GDM1 (cell line): ENCODE results near the gene NUP50.

Experiments
- DNase-seq: peaks from one replicate; lab custom pipeline; 2025; lab: John Stamatoyannopoulos, UW

NUP50 gene

GRCh38 chr22:45208993-45209838 lies 45.5 kb downstream of the NUP50 start:
- no peak for DNase-seq

DNA sequence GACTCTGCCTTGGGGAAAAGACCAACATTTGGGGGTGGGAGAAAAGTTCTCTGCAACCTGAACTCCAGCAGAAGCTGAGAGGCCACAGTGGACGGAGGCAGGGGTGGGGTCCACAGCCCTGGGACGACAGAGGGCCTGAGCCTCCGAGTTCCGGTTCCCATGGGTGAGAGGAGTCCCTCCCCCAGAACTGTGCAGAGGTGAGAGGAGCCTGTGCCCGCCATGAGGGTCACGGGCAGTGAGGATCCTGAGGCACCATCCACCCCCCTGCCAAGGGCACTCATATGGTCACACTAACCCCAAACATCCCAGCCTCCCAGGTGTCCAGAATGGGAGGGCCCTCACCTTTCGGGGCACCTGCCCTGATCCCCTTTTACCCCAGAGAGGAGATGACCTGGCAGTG lies 46.4 kb downstream of the NUP50 start:
- DNase-seq: no peak

DNA sequence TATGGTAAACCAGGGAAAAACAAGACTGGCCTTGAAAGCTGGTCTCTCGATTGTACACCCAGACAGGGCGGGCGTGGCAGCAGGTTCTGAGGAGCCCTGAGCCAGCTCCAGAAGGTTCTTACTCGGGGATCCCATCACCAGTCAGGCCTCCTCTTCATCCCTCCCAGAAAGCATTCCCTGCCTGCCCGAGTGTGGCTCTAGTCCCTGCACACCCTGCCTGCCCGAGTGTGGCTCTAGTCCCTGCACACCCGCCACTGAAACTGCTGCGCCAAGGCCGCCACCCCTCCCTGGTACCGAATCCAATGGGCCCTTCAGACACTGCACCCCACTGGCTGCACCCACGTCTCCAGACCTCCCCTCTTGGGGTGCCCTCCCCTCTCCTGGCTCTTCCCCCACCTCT lies 46.9 kb downstream of the NUP50 start:
- no peak for DNase-seq

GRCh38 chr22:45210991-45211390 lies 47.3 kb downstream of the NUP50 start:
- no peak for DNase-seq

GRCh38 chr22:45211435-45211834 lies 47.7 kb downstream of the NUP50 start:
- no peak for DNase-seq

DNA sequence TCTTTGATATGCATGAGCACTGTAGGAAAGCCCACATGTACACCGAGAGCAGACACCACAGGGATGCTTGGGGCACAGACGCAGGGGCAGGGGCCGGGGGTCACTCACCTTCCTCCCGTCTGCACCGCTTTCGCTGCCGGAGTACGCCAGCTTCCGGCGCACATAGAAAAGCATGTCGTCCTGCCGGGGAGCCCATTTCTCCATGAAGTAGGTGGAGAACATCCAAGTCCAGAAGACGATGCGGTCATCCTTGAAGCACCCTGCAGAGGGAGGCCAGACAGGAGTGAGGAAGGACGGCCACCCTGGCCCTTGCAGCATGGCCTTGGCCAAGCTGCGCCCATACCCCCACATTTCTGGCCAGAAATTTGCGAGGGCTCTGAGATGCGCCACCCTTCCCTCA lies 48.1 kb downstream of the NUP50 start:
- no peak for DNase-seq

DNA sequence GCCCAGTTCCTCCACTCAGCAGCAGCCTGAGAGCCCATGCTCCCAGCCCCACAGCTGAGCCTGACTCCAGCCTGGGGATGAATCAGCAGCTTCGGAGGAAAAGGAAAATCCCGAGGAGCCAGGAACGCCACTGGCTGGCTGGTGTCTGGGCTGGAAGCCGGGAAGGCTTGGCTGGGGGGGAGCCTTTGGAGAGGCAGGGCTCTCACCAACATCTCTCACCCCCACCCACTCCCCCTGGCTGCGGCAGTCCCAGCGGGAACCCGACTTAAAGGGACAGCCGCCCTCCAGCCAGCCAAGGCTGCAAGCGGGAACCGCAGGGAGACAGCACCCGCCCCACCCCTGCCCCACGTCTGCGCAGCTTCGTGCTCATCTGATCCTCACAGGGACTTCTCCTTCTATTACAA lies 48.6 kb downstream of the NUP50 start:
- no peak for DNase-seq

DNA sequence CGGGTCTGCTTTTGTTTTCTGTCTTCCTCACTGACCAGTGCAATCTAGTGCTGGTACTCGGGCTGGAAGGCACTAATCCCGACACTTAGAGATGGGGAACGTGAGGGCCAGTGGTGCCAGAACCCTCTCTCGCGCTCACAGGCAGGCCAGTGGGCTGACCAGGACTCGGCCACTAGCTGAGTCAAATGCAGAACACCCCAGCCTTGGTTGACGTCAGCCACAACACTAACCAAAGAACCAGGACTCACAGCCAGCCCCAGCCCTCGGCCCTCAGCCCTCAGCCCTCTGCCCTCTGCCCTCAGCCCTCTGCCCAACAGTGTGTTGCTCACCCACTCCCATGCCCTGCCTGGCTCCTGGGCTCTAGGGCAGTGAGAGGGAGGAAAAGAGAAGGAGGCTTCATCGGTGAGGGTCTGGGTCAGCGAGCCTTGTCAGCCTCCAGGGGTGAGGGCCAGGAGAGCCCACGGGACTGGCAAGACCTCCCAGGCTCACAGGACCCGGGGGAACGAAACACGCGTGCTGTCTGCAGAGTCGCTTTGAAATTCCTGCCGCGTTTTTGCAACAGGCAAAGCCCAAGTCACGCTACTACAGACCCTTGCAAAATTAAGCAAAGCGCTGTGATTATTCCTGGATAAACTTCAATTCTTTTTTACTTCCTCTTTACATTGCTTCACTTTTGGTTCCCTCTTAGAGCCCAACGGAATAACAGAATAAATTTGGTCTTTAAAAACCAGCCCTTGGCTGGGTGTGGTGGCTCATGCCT lies 49.4 kb downstream of the NUP50 start:
- no peak for DNase-seq

GRCh38 chr22:45216133-45217003 lies 52.6 kb downstream of the NUP50 start:
- DNase-seq: no peak

- no peak for DNase-seq
Measured at GRCh38 chr22:45217345-45217744, 53.6 kb downstream of the NUP50 start.

DNA sequence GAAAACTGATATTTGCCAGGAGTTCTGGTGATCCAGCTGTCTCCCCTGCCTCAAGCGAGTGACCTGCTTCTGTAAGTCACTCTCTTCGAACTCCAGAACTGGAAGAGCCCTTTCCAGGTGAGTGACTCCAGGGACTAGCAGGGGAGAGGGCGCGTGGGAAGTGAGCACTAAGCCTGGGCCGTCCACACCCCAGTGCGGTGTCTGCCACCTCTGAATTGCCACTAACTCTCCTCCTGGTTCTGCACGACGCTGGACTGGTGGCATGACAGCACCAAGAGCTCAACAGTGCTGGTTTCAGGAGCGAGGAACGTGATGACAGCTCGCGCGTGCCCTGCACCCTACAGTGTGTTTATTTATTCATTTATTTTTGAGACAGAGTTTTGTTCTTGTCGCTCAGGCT lies 54.1 kb downstream of the NUP50 start:
- DNase-seq: no peak

- DNase-seq: no peak
Measured at GRCh38 chr22:45218976-45219375, 55.3 kb downstream of the NUP50 start.

- no peak for DNase-seq
Measured at GRCh38 chr22:45221201-45221600, 57.5 kb downstream of the NUP50 start.

- no peak for DNase-seq
Measured at GRCh38 chr22:45223304-45224117, 59.8 kb downstream of the NUP50 start.

GRCh38 chr22:45224331-45224730 lies 60.6 kb downstream of the NUP50 start:
- no peak for DNase-seq

- no peak for DNase-seq
Measured at GRCh38 chr22:45224988-45225731, 61.4 kb downstream of the NUP50 start.

DNA sequence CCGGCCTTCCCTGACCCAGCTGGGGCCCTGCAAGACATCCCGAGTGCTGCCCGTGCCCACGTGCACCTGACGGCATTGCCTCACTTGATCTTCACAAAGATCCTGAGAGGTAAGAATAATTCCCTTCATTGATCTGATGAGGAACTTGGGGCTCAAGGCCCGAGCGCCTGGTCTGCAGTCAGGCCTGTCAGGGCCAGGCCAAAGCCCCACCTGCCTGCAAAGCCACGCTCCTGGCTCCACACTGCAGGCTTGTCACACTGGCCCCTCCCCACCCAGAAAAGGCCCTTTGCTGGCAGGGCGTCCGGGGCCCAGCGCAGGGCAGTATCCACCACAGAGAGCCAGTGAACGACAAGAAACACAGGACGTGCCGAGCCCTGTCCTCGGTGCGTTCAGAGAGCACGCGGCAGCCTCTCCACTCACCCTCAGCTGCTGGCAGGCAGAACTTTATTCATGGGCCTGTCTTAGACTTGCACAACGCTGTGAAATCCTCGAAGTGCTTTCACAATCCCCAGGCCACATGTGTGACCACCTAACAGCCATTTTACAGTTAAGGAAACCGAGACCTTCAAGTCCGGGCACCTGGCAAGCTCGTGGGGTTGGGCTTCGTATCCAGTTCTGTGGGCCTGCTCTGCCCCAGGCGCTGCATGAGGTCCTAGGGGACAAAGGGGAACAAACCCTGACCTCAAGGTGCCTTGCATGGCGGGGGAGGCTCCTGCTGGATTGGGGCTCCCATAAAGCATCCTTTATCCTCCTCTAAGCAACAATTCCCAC lies 62.2 kb downstream of the NUP50 start:
- DNase-seq: no peak

DNA sequence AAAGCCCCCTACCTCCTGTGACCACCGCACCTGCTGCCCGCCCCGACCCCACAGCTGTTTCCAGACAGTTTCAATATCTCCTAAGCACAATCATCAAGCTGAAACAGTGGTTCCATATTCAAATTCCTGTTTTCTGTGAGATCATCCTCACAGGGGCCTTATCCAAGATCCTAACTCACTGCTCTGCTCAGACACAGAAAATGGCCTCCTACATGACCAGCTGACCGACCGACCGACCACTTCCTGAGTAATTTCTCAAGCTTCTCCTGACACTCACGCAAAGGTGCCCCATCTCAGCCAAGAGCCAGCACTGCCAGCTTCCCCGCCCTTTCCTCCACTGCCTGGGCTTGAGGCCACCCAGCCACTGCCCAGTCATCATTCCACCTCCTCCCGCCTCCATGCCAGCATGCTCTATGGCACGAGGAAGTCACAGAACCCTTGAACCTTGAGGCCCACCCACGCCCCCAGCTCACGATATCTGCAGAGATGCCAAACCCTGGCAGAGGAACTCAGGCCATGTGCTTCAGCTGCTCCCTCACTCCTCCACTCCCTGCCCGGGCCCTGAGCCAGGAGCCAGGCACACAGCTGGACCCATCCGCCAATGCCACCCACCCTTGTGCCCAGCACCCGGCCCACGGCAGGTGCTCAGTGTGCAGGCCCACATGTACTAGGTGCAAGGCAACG lies 62.9 kb downstream of the NUP50 start:
- DNase-seq: no peak

DNA sequence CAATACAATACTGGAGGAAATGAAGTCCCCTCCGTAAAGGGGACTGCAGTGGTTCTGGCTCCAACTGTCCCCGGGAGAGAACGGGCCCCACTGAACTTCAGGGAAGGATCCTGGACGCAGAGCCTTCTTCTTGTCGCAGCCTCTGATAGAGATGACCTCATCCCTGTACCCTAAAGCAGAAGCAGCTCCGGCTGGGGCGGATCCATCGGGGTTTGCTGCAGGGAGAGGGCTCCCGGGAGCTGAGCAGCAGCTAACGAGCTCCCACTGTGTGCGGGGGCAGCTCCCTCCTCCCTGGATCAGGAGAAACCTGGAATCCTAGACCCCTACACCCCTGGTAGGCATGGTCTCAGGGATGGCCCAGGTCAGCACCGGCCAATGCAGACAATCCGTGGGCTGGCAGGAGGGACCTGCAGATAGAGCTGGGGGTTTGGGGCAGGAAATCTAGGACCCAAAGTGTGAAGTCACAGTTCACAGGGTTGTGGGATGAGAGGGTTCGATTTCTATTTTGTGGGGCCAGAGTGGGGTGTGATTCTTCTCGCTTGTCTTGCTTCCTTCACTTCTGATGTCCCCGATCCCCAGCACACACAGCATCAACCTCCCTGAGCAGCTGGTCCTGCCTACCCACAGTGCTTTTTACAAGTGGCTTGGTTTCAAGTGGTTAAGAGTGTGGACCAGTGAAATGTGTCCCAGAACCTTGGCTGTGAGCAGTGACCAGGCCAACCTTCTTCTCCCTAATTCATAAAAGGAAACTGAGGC lies 64.1 kb downstream of the NUP50 start:
- DNase-seq: no peak
